Trophoblast cell (in vitro differentiated cells and primary cell): ENCODE measurements around the gene UHRF1.

Experiments
- DNase-seq, 2 donors: peaks; one replicate each; pipeline ENCODE4 v3.0.0-alpha.2; 2016
- H2AFZ ChIP-seq: 2 replicates; pipeline ENCODE4 v1.6.1; 2013; ENCODE audit warnings: low read length, moderate library complexity, mild to moderate bottlenecking; ENCODE audit not compliant: insufficient read depth, poor library complexity
- H2AK5ac ChIP-seq: 2 replicates; pipeline ENCODE4 v1.6.1; 2013; ENCODE audit warnings: mild to moderate bottlenecking, low read length
- H2BK120ac ChIP-seq: 2 replicates; pipeline ENCODE4 v1.6.1; 2013; ENCODE audit warnings: low read length, mild to moderate bottlenecking, moderate library complexity; ENCODE audit not compliant: insufficient read depth, poor library complexity
- H2BK12ac ChIP-seq: 2 replicates; pipeline ENCODE4 v1.6.1; 2013; ENCODE audit warnings: mild to moderate bottlenecking, low read length, moderate library complexity
- H2BK5ac ChIP-seq: 2 replicates; pipeline ENCODE4 v1.6.1; 2013; ENCODE audit warnings: low read length, low read depth, moderate library complexity, mild to moderate bottlenecking; ENCODE audit not compliant: poor library complexity
- H3K14ac ChIP-seq: 2 replicates; pipeline ENCODE4 v1.6.1; 2013; ENCODE audit warnings: mild to moderate bottlenecking, low read length
- H3K18ac ChIP-seq: 2 replicates; pipeline ENCODE4 v1.6.1; 2013; ENCODE audit warnings: mild to moderate bottlenecking, low read length
- H3K23ac ChIP-seq: 2 replicates; pipeline ENCODE4 v1.6.1; 2013; ENCODE audit warnings: low read length
- H3K27ac ChIP-seq: 2 replicates; pipeline ENCODE4 v1.5.1; 2013; ENCODE audit warnings: low read depth, mild to moderate bottlenecking, inconsistent platforms, low read length, moderate library complexity
- H3K27me3 ChIP-seq: 2 replicates; pipeline ENCODE4 v1.6.1; 2013; ENCODE audit warnings: inconsistent platforms, mild to moderate bottlenecking, low read length, moderate library complexity; ENCODE audit not compliant: insufficient read depth
- H3K36me3 ChIP-seq, 2 experiments: 1 replicate in 1 of 2; 2 replicates in 1 of 2; pipeline ENCODE4 v1.6.1; 2013; ENCODE audit warnings: low read length in 2 of 2, mild to moderate bottlenecking in 2 of 2, moderate library complexity in 1 of 2; ENCODE audit not compliant: insufficient read depth in 2 of 2, control insufficient read depth in 1 of 2
- H3K4ac ChIP-seq: 2 replicates; pipeline ENCODE4 v1.6.1; 2013; ENCODE audit warnings: low read depth, mild to moderate bottlenecking, low read length, moderate library complexity
- H3K4me1 ChIP-seq, 2 experiments: 1 replicate in 1 of 2; 2 replicates in 1 of 2; pipeline ENCODE4 v1.6.1; 2013; ENCODE audit warnings: low read length in 2 of 2, mild to moderate bottlenecking in 2 of 2, moderate library complexity in 1 of 2; ENCODE audit not compliant: insufficient read depth in 2 of 2, control insufficient read depth in 1 of 2
- H3K4me2 ChIP-seq: 2 replicates; pipeline ENCODE4 v1.6.1; 2013; ENCODE audit warnings: inconsistent platforms, mild to moderate bottlenecking, low read length, moderate library complexity
- H3K4me3 ChIP-seq: 2 replicates; pipeline ENCODE4 v1.5.1; 2013; ENCODE audit warnings: mild to moderate bottlenecking, low read depth, low read length, inconsistent platforms
- H3K79me1 ChIP-seq: one replicate; pipeline ENCODE4 v1.6.1; 2013; ENCODE audit warnings: low read length
- H3K79me2 ChIP-seq: 2 replicates; pipeline ENCODE4 v1.6.1; 2013; ENCODE audit warnings: low read length, mild to moderate bottlenecking; ENCODE audit not compliant: control insufficient read depth, insufficient read depth, poor library complexity
- H3K9ac ChIP-seq: 2 replicates; pipeline ENCODE4 v1.6.1; 2013; ENCODE audit warnings: mild to moderate bottlenecking, low read length
- H3K9me3 ChIP-seq: 2 replicates; pipeline ENCODE4 v1.6.1; 2013; ENCODE audit warnings: low read depth, mild to moderate bottlenecking, control low read depth, inconsistent platforms, low read length; ENCODE audit not compliant: insufficient read depth
- H4K12ac ChIP-seq: 2 replicates; pipeline ENCODE4 v1.6.1; 2013; ENCODE audit warnings: low read depth, mild to moderate bottlenecking, low read length, moderate library complexity
- H4K8ac ChIP-seq: 2 replicates; pipeline ENCODE4 v1.6.1; 2013; ENCODE audit warnings: low read depth, mild to moderate bottlenecking, low read length, moderate library complexity
- H4K91ac ChIP-seq: one replicate; pipeline ENCODE4 v1.6.1; 2013; ENCODE audit warnings: low read depth, mild to moderate bottlenecking, low read length, moderate library complexity
- WGBS: extraction: QIAGEN DNeasy Blood & Tissue Kit; methylation state at CpG from one replicate; pipeline ENCODE4 v1.1.7; 2013; ENCODE audit warnings: missing lambda C conversion rate; ENCODE audit not compliant: insufficient read length, insufficient coverage; ENCODE audit errors: extremely low coverage; 5-methylcytosine and 5-hydroxymethylcytosine counted together

The UHRF1 gene

DNA sequence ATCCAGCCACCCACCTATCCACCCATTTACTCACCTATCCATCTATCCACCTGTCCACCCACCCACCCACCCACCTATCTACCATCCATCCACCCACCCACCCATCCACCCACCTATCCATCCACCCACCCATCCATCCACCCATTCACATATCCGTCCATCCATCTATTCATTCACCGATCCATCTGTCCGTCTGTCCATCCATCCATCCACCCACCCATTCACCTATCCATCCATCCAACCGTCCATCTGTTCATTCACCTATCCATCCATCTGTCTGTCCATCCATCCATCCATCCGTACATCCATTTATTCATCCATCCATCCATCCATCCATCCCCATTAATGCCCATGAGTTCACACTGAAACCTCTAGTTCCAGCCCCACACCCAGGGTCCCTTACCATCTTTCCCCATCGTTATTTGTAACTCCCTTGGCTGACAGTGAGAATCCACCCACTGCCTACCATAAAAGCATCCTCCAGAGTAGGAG is 90.9 kb downstream of the UHRF1 start:
- WGBS = no CpG with 5 or more reads among the region's 6 CpGs
- Histone ChIP-seq H4K91ac (no peak overlapping the region), H2BK12ac (no peak overlapping the region), H3K14ac (no peak overlapping the region), H3K27ac (no peak overlapping the region), H2BK120ac (no peak overlapping the region), H3K27me3 (no peaks in the 10 kb centered on the region), H3K79me2 (peaks cover 43% of the 10 kb centered on the region), H3K18ac (no peak overlapping the region), H3K9me3 (peaks cover 4% of the 10 kb centered on the region), H3K4me3 (no peak overlapping the region), H3K23ac (no peak overlapping the region), H3K36me3 (peaks cover 31 to 36% of the 10 kb centered on the region in 2 experiments), H2BK5ac (no peak overlapping the region), H3K4ac (no peak overlapping the region), H3K9ac (no peak overlapping the region), H3K79me1 (no peaks in the 10 kb centered on the region), H4K8ac (no peak overlapping the region), H3K4me2 (no peak overlapping the region), H3K4me1 (peaks cover 5 to 6% of the 10 kb centered on the region in 2 experiments), H2AK5ac (no peak overlapping the region), H2AFZ (no peak overlapping the region), H4K12ac (no peak overlapping the region)
- no peak for DNase-seq

GRCh38 chr19:5001615-5002014 is 92.3 kb downstream of the UHRF1 start:
- no peak overlapping the region for H3K4me3 ChIP-seq
- no peak overlapping the region for H4K91ac ChIP-seq
- no peaks in the 10 kb centered on the region for H3K79me1 ChIP-seq
- H3K27me3 ChIP-seq = no peaks in the 10 kb centered on the region
- peak overlapping the region; percentile 56 for H3K4ac ChIP-seq
- no peak overlapping the region for H3K9ac ChIP-seq
- no peak overlapping the region for H3K23ac ChIP-seq
- H3K36me3 ChIP-seq = peaks cover 28 to 34% of the 10 kb centered on the region in 2 experiments
- no peak overlapping the region for H3K27ac ChIP-seq
- H2BK120ac ChIP-seq = no peak overlapping the region
- DNase-seq = peak; percentile 66 to 73
- H4K12ac ChIP-seq = no peak overlapping the region
- H2AFZ ChIP-seq = no peak overlapping the region
- no peak overlapping the region for H3K14ac ChIP-seq
- no peak overlapping the region for H2AK5ac ChIP-seq
- peaks cover 43% of the 10 kb centered on the region for H3K79me2 ChIP-seq
- no peak overlapping the region for H3K18ac ChIP-seq
- no CpG with 5 or more reads among the region's 3 CpGs for WGBS
- H2BK12ac ChIP-seq = no peak overlapping the region
- H3K4me2 ChIP-seq = no peak overlapping the region
- H3K9me3 ChIP-seq = peaks cover 4% of the 10 kb centered on the region
- H2BK5ac ChIP-seq = no peak overlapping the region
- H3K4me1 ChIP-seq = peaks cover 5 to 6% of the 10 kb centered on the region in 2 experiments
- no peak overlapping the region for H4K8ac ChIP-seq

GRCh38 chr19:5002143-5002542 is 92.8 kb downstream of the UHRF1 start:
- no peak overlapping the region for H4K12ac ChIP-seq
- H4K8ac ChIP-seq = no peak overlapping the region
- no peak overlapping the region for H2BK120ac ChIP-seq
- peaks cover 5 to 6% of the 10 kb centered on the region in 2 experiments for H3K4me1 ChIP-seq
- no CpG with 5 or more reads among the region's 4 CpGs for WGBS
- H2AFZ ChIP-seq = no peak overlapping the region
- no peak overlapping the region for H3K14ac ChIP-seq
- no peak overlapping the region for H3K4me3 ChIP-seq
- peaks cover 28 to 30% of the 10 kb centered on the region in 2 experiments for H3K36me3 ChIP-seq
- H4K91ac ChIP-seq = no peak overlapping the region
- H2AK5ac ChIP-seq = no peak overlapping the region
- H3K4me2 ChIP-seq = no peak overlapping the region
- no peak overlapping the region for H2BK12ac ChIP-seq
- no peaks in the 10 kb centered on the region for H3K27me3 ChIP-seq
- H2BK5ac ChIP-seq = no peak overlapping the region
- H3K18ac ChIP-seq = no peak overlapping the region
- H3K27ac ChIP-seq = no peak overlapping the region
- H3K4ac ChIP-seq = peak overlapping the region; percentile 34
- peaks cover 4% of the 10 kb centered on the region for H3K9me3 ChIP-seq
- H3K23ac ChIP-seq = no peak overlapping the region
- H3K9ac ChIP-seq = no peak overlapping the region
- H3K79me1 ChIP-seq = no peaks in the 10 kb centered on the region
- H3K79me2 ChIP-seq = peaks cover 46% of the 10 kb centered on the region
- peak; percentile 81 to 90 for DNase-seq

DNA sequence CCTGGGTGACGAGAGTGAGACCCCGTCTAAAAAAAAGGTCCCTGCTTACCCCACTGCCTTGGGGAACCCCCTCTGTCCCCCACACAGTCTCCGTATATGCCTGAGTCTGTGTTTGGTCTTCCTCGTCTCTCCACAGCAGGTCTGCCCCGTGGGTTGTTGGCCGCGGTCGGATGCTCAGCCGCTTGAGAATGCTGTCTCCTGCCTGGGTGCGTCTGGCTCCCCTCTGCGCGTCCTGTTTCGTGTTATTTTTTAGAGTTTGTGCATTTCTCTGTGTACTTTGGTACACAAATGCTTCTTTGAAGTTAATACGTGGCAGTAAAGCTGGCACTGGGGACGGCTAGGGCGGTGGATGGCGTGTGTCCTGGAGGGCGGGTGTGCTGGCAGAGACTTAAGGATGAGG is 94.5 kb downstream of the UHRF1 start:
- H2AFZ ChIP-seq = no peak overlapping the region
- WGBS = no CpG with 5 or more reads among the region's 18 CpGs
- DNase-seq = no peak

More for the DNA sequence above, 94.5 kb downstream of the UHRF1 start:
- H3K27ac ChIP-seq = no peak overlapping the region
- no peak overlapping the region for H4K91ac ChIP-seq
- H2BK5ac ChIP-seq = no peak overlapping the region
- H4K12ac ChIP-seq = no peak overlapping the region
- H3K4ac ChIP-seq = peak overlapping the region; percentile 81
- no peak overlapping the region for H3K4me3 ChIP-seq
- H3K27me3 ChIP-seq = no peaks in the 10 kb centered on the region
- no peaks in the 10 kb centered on the region for H3K9me3 ChIP-seq
- no peak overlapping the region for H3K23ac ChIP-seq
- no peak overlapping the region for H4K8ac ChIP-seq
- no peak overlapping the region for H3K4me2 ChIP-seq
- H3K18ac ChIP-seq = no peak overlapping the region
- H2BK120ac ChIP-seq = no peak overlapping the region
- peaks cover 5 to 6% of the 10 kb centered on the region in 2 experiments for H3K4me1 ChIP-seq
- peaks cover 16 to 18% of the 10 kb centered on the region in 2 experiments for H3K36me3 ChIP-seq
- H3K14ac ChIP-seq = no peak overlapping the region
- peaks cover 39% of the 10 kb centered on the region for H3K79me2 ChIP-seq
- H3K79me1 ChIP-seq = no peaks in the 10 kb centered on the region
- H2BK12ac ChIP-seq = no peak overlapping the region
- no peak overlapping the region for H3K9ac ChIP-seq
- no peak overlapping the region for H2AK5ac ChIP-seq
